ENCODE measurements around the gene DIP2A. TPM values are rescaled to one million over a fixed set of nuclear protein-coding genes. Genes with fewer than 3 reads are reported as not detected.

Gene DIP2A
- total RNA-seq, 2 experiments from 2014 or later, result 61.2 to 66.1 TPM

DNA sequence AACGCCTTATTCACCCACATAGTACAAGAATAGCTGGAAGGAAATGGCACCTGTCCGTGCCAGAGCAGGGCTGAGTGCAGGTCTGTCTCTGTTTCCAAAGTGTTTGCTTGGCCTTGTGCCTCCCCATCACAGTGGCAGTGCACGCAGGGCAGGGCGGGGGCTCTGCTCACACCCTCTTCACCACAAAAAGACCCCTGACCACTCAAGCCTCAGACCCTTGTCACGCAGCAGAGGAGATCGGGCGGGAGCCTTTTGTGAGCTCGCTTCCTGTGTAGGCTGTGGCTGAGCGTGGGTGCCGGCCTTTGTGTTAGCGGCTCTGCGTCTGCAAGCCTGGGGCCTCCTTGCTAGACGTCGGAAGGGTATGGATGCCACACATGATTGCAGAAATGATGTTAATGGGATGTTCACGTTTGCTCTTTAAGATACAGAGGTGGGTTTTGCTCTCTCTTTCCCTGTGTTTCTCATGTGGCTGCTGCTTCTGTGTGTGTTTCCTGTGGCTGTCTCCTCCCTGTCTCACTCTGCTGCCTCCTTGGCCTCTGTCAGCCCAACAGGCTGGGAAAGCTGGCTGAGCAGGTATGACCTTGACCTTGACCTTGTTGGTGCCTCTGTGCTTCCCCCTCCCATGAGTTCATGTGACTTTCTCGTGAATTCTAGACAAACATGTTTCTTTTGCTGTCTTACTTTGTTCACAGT lies 100.7 kb downstream of the DIP2A start:
- intact Hi-C loops (cut with DNase I, micrococcal nuclease), result loop anchor here in 1 of 2 experiments (1.0 kb wide), 2 partner anchors 9 to 77 kb away; no protein-coding TSS in a partner anchor
- peaks cover 70% of the 10 kb centered on the region for H3K36me3 ChIP-seq (ENCODE audit: insufficient read depth, low read length)
- CTCF ChIA-PET, result interaction anchor here (0.6 to 2.3 kb wide), 4 partner anchors 8 to 80 kb away, joined by 3 to 7 read pairs (median 4); no protein-coding TSS in a partner anchor
- TF ChIP-seq, protein P1, sequence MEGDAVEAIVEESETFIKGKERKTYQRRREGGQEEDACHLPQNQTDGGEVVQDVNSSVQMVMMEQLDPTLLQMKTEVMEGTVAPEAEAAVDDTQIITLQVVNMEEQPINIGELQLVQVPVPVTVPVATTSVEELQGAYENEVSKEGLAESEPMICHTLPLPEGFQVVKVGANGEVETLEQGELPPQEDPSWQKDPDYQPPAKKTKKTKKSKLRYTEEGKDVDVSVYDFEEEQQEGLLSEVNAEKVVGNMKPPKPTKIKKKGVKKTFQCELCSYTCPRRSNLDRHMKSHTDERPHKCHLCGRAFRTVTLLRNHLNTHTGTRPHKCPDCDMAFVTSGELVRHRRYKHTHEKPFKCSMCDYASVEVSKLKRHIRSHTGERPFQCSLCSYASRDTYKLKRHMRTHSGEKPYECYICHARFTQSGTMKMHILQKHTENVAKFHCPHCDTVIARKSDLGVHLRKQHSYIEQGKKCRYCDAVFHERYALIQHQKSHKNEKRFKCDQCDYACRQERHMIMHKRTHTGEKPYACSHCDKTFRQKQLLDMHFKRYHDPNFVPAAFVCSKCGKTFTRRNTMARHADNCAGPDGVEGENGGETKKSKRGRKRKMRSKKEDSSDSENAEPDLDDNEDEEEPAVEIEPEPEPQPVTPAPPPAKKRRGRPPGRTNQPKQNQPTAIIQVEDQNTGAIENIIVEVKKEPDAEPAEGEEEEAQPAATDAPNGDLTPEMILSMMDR (IDR thresholded peaks at IDR 0.05), result no peak
- peaks cover 74% of the 10 kb centered on the region for H3K4me1 ChIP-seq (ENCODE audit: insufficient read depth, low read length)
- ATAC-seq (ENCODE audit: poor library complexity), result peak; percentile 84
- Mint-ChIP-seq H3K27ac (peak overlapping the region; percentile 95), H3K4me1 (ENCODE audit: low read depth) (peaks cover 75% of the 10 kb centered on the region), H3K9me3 (no peaks in the 10 kb centered on the region), H3K4me3 (peak overlapping the region; percentile 65), H3K36me3 (ENCODE audit: low read depth) (peaks cover 87% of the 10 kb centered on the region), H3K27me3 (no peaks in the 10 kb centered on the region)
- POLR2A ChIA-PET, result interaction anchor here (1.0 to 8.0 kb wide), 19 partner anchors 8 to 109 kb away, joined by 3 to 114 read pairs (median 5); partner anchors contain the start of genes DIP2A and PRMT2
- no peaks in the 10 kb centered on the region for H3K9me3 ChIP-seq (ENCODE audit: control insufficient read depth in 1 of 2, insufficient read depth in 1 of 2, low read length in 2 of 2)
- H3K27ac ChIP-seq (ENCODE audit: low read depth in 1 of 2, low read length in 2 of 2), result peak overlapping the region; percentile 72 to 84
- H3K27me3 ChIP-seq (ENCODE audit: control insufficient read depth in 1 of 2, insufficient read depth in 2 of 2, low read length in 2 of 2), result no peaks in the 10 kb centered on the region
- DNase-seq, result peak; percentile 37 to 85 (median 62)
- peak overlapping the region; percentile 44 for H3K4me3 ChIP-seq (ENCODE audit: low read length)

DNA sequence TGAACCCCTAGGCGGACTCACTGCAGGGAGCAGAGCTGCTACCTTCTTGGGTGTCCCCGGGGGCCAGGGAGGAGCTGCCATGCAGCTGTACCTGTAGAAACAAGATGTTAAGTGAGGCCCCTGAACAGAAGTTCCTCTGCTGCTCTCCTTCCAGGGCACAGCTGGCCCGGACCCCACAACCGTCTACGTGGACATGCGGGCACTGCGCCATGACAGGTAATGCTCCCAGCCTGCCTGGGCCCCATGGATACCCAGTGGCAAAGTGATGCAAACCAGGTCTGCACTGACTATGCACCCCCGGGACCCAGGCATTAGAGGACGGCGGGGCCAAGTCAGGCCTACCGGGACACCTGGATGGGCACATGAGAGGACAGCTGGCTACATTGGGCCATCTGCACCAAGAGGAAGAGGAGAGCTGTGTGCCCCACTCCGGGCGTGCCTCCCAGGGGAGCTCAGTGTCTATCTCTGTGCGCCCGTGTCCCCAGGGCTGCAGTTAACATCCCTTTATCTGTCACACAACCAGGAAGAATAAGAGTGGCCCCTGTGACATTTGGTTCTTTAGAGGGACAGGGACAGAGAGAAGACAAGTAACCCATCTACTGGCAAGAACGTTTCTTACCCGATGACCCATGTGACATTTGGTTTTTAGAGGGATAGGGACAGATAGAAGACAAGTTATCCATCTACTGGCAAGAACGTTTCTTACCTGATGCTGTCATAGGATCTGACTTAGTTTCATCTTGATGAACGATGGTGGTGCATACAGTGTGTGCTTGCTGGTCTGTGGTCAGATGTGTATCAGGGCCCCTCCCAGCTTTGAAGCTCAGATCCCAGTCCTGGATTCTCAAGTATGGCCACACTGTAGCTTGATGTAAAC lies 102.1 kb downstream of the DIP2A start:
- Histone ChIP-seq H3K36me3 (ENCODE audit: insufficient read depth, low read length) (peaks cover 76% of the 10 kb centered on the region), H3K27me3 (ENCODE audit: control insufficient read depth in 1 of 2, insufficient read depth in 2 of 2, low read length in 2 of 2) (no peaks in the 10 kb centered on the region), H3K9me3 (ENCODE audit: control insufficient read depth in 1 of 2, insufficient read depth in 1 of 2, low read length in 2 of 2) (no peaks in the 10 kb centered on the region), H3K4me3 (ENCODE audit: low read length) (peak overlapping the region; percentile 44), H3K4me1 (ENCODE audit: insufficient read depth, low read length) (peaks cover 64% of the 10 kb centered on the region), H3K27ac (ENCODE audit: low read depth in 1 of 2, low read length in 2 of 2) (peak overlapping the region; percentile 72 to 84)
- intact Hi-C loops (cut with DNase I, micrococcal nuclease), result loop anchor here in 1 of 2 experiments (5.0 kb wide), 1 partner anchor 39 kb away; no protein-coding TSS in a partner anchor
- DNase-seq (peak in 2 of 14 experiments; percentile 3 to 24), ATAC-seq (ENCODE audit: poor library complexity) (no peak)
- Mint-ChIP-seq H3K4me3 (peak overlapping the region; percentile 75), H3K27me3 (no peaks in the 10 kb centered on the region), H3K36me3 (ENCODE audit: low read depth) (peaks cover 91% of the 10 kb centered on the region), H3K9me3 (no peaks in the 10 kb centered on the region), H3K27ac (peak overlapping the region; percentile 95), H3K4me1 (ENCODE audit: low read depth) (peaks cover 80% of the 10 kb centered on the region)
- TF ChIP-seq, protein P1 (IDR thresholded peaks at IDR 0.05), result no peak
- POLR2A ChIA-PET, result interaction anchor here (1.2 to 8.0 kb wide), 5 partner anchors 9 to 74 kb away, joined by 5 to 114 read pairs (median 19); partner anchors contain the start of gene PRMT2
- CTCF ChIA-PET, result interaction anchor here (0.6 to 2.3 kb wide), 3 partner anchors 8 to 79 kb away, joined by 3 to 7 read pairs (median 3); no protein-coding TSS in a partner anchor
